IMR-90 (cell line): ENCODE measurements around the gene LBH. TPM values are rescaled to one million over a fixed set of nuclear protein-coding genes. Genes with fewer than 3 reads are reported as not detected.

ENCODE experiments used
- ATAC-seq: fragments of 200-7000 bp; cut with Tn5 transposase; 2 replicates; pipeline ENCODE4 v1.9.1; 2020; ENCODE audit warnings: low read depth, mild to moderate bottlenecking, moderate library complexity
- BruUV-seq: library from RNA; stranded (reverse); fragments of 400-500 nt; replicated peaks from 2 replicates; lab custom pipeline; 2021; lab: Mats Ljungman, UMichigan
- CTCF ChIA-PET: fragments of 300-600 bp; formaldehyde crosslinking; extraction: SDS; loops from one replicate; lab custom pipeline; 2021; ENCODE audit warnings: antibody characterized with exemption; lab: Yijun Ruan, JAX
- POLR2A ChIA-PET: fragments of 300-600 bp; sonication (Branson Sonifier 250); formaldehyde crosslinking; loops from one replicate; lab custom pipeline; 2022; ENCODE audit warnings: antibody characterized with exemption; ENCODE audit not compliant: unreplicated experiment; lab: Charles Lee
- DNase-seq: peaks from one replicate; pipeline ENCODE4 v3.0.0; 2013
- H2AFZ ChIP-seq: replicated peaks from 2 replicates; pipeline ENCODE3; 2013; ENCODE audit warnings: low read length, mild to moderate bottlenecking; ENCODE audit not compliant: poor library complexity
- H2AK5ac ChIP-seq: 2 replicates; pipeline ENCODE4 v1.6.1; 2013; ENCODE audit warnings: low read depth, low read length, inconsistent platforms
- H2AK9ac ChIP-seq: replicated peaks from 2 replicates; pipeline ENCODE3; 2013; ENCODE audit warnings: mild to moderate bottlenecking, low read depth, low read length, moderate library complexity; ENCODE audit not compliant: poor library complexity
- H2BK120ac ChIP-seq: 2 replicates; pipeline ENCODE4 v1.6.1; 2013; ENCODE audit warnings: low read depth, low read length, inconsistent platforms
- H2BK15ac ChIP-seq: 3 replicates; pipeline ENCODE4 v1.6.1; 2013; ENCODE audit warnings: low read depth, low read length, inconsistent platforms
- H2BK20ac ChIP-seq: 2 replicates; pipeline ENCODE4 v1.6.1; 2013; ENCODE audit warnings: low read depth, mild to moderate bottlenecking, inconsistent platforms, low read length, moderate library complexity
- H2BK5ac ChIP-seq: 2 replicates; pipeline ENCODE4 v1.6.1; 2013; ENCODE audit warnings: mild to moderate bottlenecking, low read depth, low read length, inconsistent platforms; ENCODE audit not compliant: poor library complexity, severe bottlenecking
- H3K14ac ChIP-seq: replicated peaks from 2 replicates; pipeline ENCODE4 v1.6.1; 2013; ENCODE audit warnings: low read depth, low read length, inconsistent platforms
- H3K18ac ChIP-seq: 2 replicates; pipeline ENCODE4 v1.6.1; 2013; ENCODE audit warnings: low read depth, low read length, control low read depth
- H3K23ac ChIP-seq: 2 replicates; pipeline ENCODE4 v1.6.1; 2013; ENCODE audit warnings: low read depth, low read length, inconsistent platforms
- H3K27ac ChIP-seq: 2 replicates; pipeline ENCODE4 v1.5.1; 2013; ENCODE audit warnings: mild to moderate bottlenecking, control low read depth, low read length; ENCODE audit not compliant: insufficient read depth
- H3K27me3 ChIP-seq: 2 replicates; pipeline ENCODE4 v1.6.1; 2013; ENCODE audit warnings: low read length; ENCODE audit not compliant: control insufficient read depth, insufficient read depth
- H3K36me3 ChIP-seq: 2 replicates; pipeline ENCODE4 v1.6.1; 2013; ENCODE audit warnings: low read length, mixed read lengths; ENCODE audit not compliant: control insufficient read depth, insufficient read depth
- H3K4ac ChIP-seq: 2 replicates; pipeline ENCODE4 v1.6.1; 2013; ENCODE audit warnings: low read depth, low read length, inconsistent platforms
- H3K4me1 ChIP-seq: 2 replicates; pipeline ENCODE4 v1.6.1; 2013; ENCODE audit warnings: low read length, mixed read lengths; ENCODE audit not compliant: control insufficient read depth, insufficient read depth
- H3K4me2 ChIP-seq: 2 replicates; pipeline ENCODE4 v1.6.1; 2013; ENCODE audit warnings: low read depth, mild to moderate bottlenecking, control low read depth, low read length, moderate library complexity
- H3K4me3 ChIP-seq: 2 replicates; pipeline ENCODE4 v1.5.1; 2013; ENCODE audit warnings: low read depth, mild to moderate bottlenecking, control low read depth, low read length, moderate library complexity; ENCODE audit not compliant: insufficient read depth
- H3K56ac ChIP-seq: 2 replicates; pipeline ENCODE4 v1.6.1; 2013; ENCODE audit warnings: low read length, inconsistent platforms; ENCODE audit not compliant: insufficient read depth; ENCODE audit errors: extremely low read depth
- H3K79me1 ChIP-seq, 2 experiments: 2 replicates each; pipeline ENCODE4 v1.6.1; 2013; ENCODE audit warnings: low read length in 2 of 2, inconsistent platforms in 1 of 2, low read depth in 1 of 2
- H3K9ac ChIP-seq: 2 replicates; pipeline ENCODE4 v1.6.1; 2013; ENCODE audit warnings: low read depth, low read length, control low read depth
- H3K9me1 ChIP-seq: 2 replicates; pipeline ENCODE4 v1.6.1; 2013; ENCODE audit warnings: low read length, inconsistent platforms; ENCODE audit not compliant: insufficient read depth
- H3K9me3 ChIP-seq: 2 replicates; pipeline ENCODE4 v1.6.1; 2013; ENCODE audit warnings: low read length; ENCODE audit not compliant: control insufficient read depth, insufficient read depth
- H4K20me1 ChIP-seq: 2 replicates; pipeline ENCODE4 v1.6.1; 2013; ENCODE audit warnings: low read length, inconsistent platforms; ENCODE audit not compliant: insufficient read depth
- H4K5ac ChIP-seq: 2 replicates; pipeline ENCODE4 v1.6.1; 2013; ENCODE audit warnings: mild to moderate bottlenecking, low read depth, low read length, control low read depth
- H4K8ac ChIP-seq, 2 experiments: 2 replicates each; pipeline ENCODE4 v1.6.1; 2013; ENCODE audit warnings: low read depth in 2 of 2, low read length in 2 of 2, control low read depth in 1 of 2, inconsistent platforms in 1 of 2
- H4K91ac ChIP-seq: 2 replicates; pipeline ENCODE4 v1.6.1; 2013; ENCODE audit warnings: low read depth, low read length, inconsistent platforms; ENCODE audit not compliant: insufficient read depth
- CHD1 ChIP-seq: IDR thresholded peaks from 2 replicates; pipeline ENCODE4 v1.6.1; 2012; ENCODE audit warnings: low read depth, low read length, improper control_type of control experiment
- MAZ ChIP-seq: IDR thresholded peaks from 2 replicates; pipeline ENCODE4 v1.6.1; 2012; ENCODE audit warnings: low read depth, mild to moderate bottlenecking, low read length, improper control_type of control experiment, moderate library complexity, borderline replicate concordance
- RAD21 ChIP-seq: IDR thresholded peaks from 2 replicates; pipeline ENCODE4 v1.6.1; 2012; ENCODE audit warnings: low read length, improper control_type of control experiment
- RFX5 ChIP-seq: IDR thresholded peaks from 2 replicates; pipeline ENCODE4 v1.8.0; 2012; ENCODE audit warnings: low read depth, mild to moderate bottlenecking, low read length, moderate library complexity
- WGBS, 2 experiments: methylation state at CpG; one replicate each; pipeline versions ENCODE4 v1.1.5 to v1.1.7; 2013; ENCODE audit warnings: missing lambda C conversion rate in 2 of 2; ENCODE audit not compliant: insufficient read length in 1 of 2; ENCODE audit errors: extremely low coverage in 2 of 2; 5-methylcytosine and 5-hydroxymethylcytosine counted together
- dilution Hi-C: fragments of 300-500 bp; cut with HindIII; formaldehyde crosslinking; loops from one replicate; pipeline ENCODE4 v1.14.3; 2018; ENCODE audit warnings: low sequenced_read_pairs; ENCODE audit not compliant: unreplicated experiment
- in situ Hi-C: fragments of 300-500 bp; cut with MboI; formaldehyde crosslinking; loops from 3 replicates; pipeline ENCODE4 v1.14.3; 2019; ENCODE audit warnings: low sequenced_read_pairs, inconsistent platforms, mixed read lengths
- intact Hi-C: fragments of 100-400 bp; cut with micrococcal nuclease; formaldehyde crosslinking; loops from 2 replicates; pipeline ENCODE4 v1.10.0; 2022
- polyA plus RNA-seq, 3 experiments: library from polyadenylated mRNA; depleted of rRNA; stranded (reverse); fragments of >200 nt; gene quantifications; 2 replicates each; pipeline ENCODE4 v1.2.3, GENCODE V29; 2012; ENCODE audit warnings: low replicate concordance in 1 of 3
- total RNA-seq: library from RNA; depleted of rRNA; stranded (reverse); fragments of >200 nt; gene quantifications from 2 replicates; pipeline ENCODE4 v1.2.3, GENCODE V29; 2012

Gene LBH
- total and polyA plus RNA-seq, 2 of the 4 experiments (the other 2 are of a cell fraction) = 158 to 202 TPM

- TF ChIP-seq CHD1 (no peak), RAD21 (no peak)
Measured at GRCh38 chr2:30236591-30237238, 5.4 kb downstream of the LBH start (continued).

GRCh38 chr2:30237239-30237965 lies 6.1 kb downstream of the LBH start:
- in situ Hi-C loops (no loop called here), dilution Hi-C loops (no loop called here), intact Hi-C loops (loop anchor here (10.0 kb wide), 1 partner anchor 467 kb away; no protein-coding TSS in a partner anchor)
- CTCF ChIA-PET = interaction anchor here (0.5 to 2.5 kb wide), 2 partner anchors 264 to 474 kb away, joined by 3 to 9 read pairs; no protein-coding TSS in a partner anchor
- Histone ChIP-seq H3K36me3 (peaks cover 85% of the 10 kb centered on the region), H3K9me1 (peaks cover 51% of the 10 kb centered on the region), H3K79me1 (peaks cover 4 to 85% of the 10 kb centered on the region in 2 experiments; a peak in 2 of 4 replicates), H3K9ac (peak overlapping the region; percentile 51), H3K4me2 (peak overlapping the region; percentile 78), H4K91ac (peak overlapping the region; percentile 23; the same call in 1 of the 2 replicates), H2AFZ (no peak overlapping the region), H4K5ac (peak overlapping the region; percentile 1; the same call in 1 of the 2 replicates), H2BK20ac (no peak overlapping the region), H3K4ac (peak overlapping the region; percentile 48; the same call in 1 of the 2 replicates), H3K27ac (peak overlapping the region; percentile 71), H3K14ac (peak overlapping the region; percentile 50), H3K4me1 (peaks cover 47% of the 10 kb centered on the region), H3K56ac (0 out of 2 replicates have a peak overlapping the region, but pooled peaks have one; percentile 23), H3K4me3 (peak overlapping the region; percentile 5; the same call in 1 of the 2 replicates), H3K9me3 (no peaks in the 10 kb centered on the region), H2BK15ac (no peak overlapping the region), H4K20me1 (peaks cover 93% of the 10 kb centered on the region), H2AK5ac (peak overlapping the region; percentile 1), H2AK9ac (peak overlapping the region; percentile 16), H2BK5ac (peak overlapping the region; percentile 7), H2BK120ac (peak overlapping the region; percentile 11; the same call in 1 of the 2 replicates), H3K18ac (peak overlapping the region; percentile 3; the same call in 1 of the 2 replicates), H3K27me3 (no peaks in the 10 kb centered on the region), H4K8ac (peak overlapping the region in 1 of 2 experiments; percentile 45; a peak in 1 of 4 replicates), H3K23ac (peak overlapping the region; percentile 74)
- DNase-seq (no peak), ATAC-seq (no peak)
- TF ChIP-seq RFX5 (no peak), CHD1 (no peak), RAD21 (no peak), MAZ (no peak)
- WGBS, 2 experiments = 66% methylated on average over 2 of the region's 8 CpGs; no CpG with 5 or more reads in 1 of the 2 experiments
- BruUV-seq = no TSS peak
- POLR2A ChIA-PET = interaction anchor here (0.5 to 1.5 kb wide), 3 partner anchors 8 to 85 kb away, joined by 3 to 7 read pairs (median 4); no protein-coding TSS in a partner anchor
